Right lobe of liver (tissue), 6 donors: ENCODE results near the gene ZNF331. TPM values are rescaled to one million over a fixed set of nuclear protein-coding genes. Genes with fewer than 3 reads are reported as not detected.
A peak's percentile ranks its signal among the peaks of the same experiment; 100 is the strongest.

Experiments
- ATAC-seq, 4 donors: fragments of 200-7000 bp; cut with Tn5 transposase; one replicate each; pipeline ENCODE4 v1.9.1; 2020; ENCODE audit warnings: mild to moderate bottlenecking in 4 of 4, moderate library complexity in 4 of 4
- DNase-seq, 3 donors: peaks; one replicate each; pipeline ENCODE4 v3.0.0-alpha.2; 2020
- H3K27ac ChIP-seq, 3 donors: fragments of 200-600 bp; one replicate each; pipeline ENCODE4 v1.8.0; 2022
- H3K27me3 ChIP-seq, 2 donors: fragments of 200-600 bp; one replicate each; pipeline ENCODE4 v1.8.0; 2022
- H3K36me3 ChIP-seq, 4 donors: fragments of 200-600 bp; sonication (generic) in 1 of 4; one replicate each; pipeline versions ENCODE4 v1.5.1 to v1.8.0; 2017 to 2022; ENCODE audit warnings: control low read depth in 1 of 4
- H3K4me1 ChIP-seq, 4 donors: fragments of 200-600 bp; sonication (generic) in 1 of 4; one replicate each; pipeline versions ENCODE4 v1.5.1 to v1.8.0; 2017 to 2022; ENCODE audit warnings: control low read depth in 1 of 4
- H3K4me3 ChIP-seq, 3 donors: fragments of 200-600 bp; one replicate each; pipeline ENCODE4 v1.8.0; 2022
- H3K9me3 ChIP-seq, 4 donors: fragments of 200-600 bp; sonication (generic) in 1 of 4; one replicate each; pipeline versions ENCODE4 v1.5.1 to v1.8.0; 2017 to 2022; ENCODE audit warnings: control low read depth in 1 of 4
- POLR2A ChIP-seq: fragments of 450-650 bp; IDR thresholded peaks from one replicate; pipeline ENCODE4 v1.6.1; 2017; ENCODE audit warnings: antibody characterized with exemption, mild to moderate bottlenecking
- WGBS: methylation state at CpG from one replicate; pipeline ENCODE4 v1.1.6; 2018; ENCODE audit warnings: low coverage, low lambda C conversion rate; ENCODE audit not compliant: insufficient coverage; ENCODE audit errors: missing lambda C conversion rate; 5-methylcytosine and 5-hydroxymethylcytosine counted together
- intact Hi-C, 2 donors: fragments of 100-400 bp; cut with DNase I; formaldehyde crosslinking; loops; one replicate each; pipeline versions ENCODE4 v1.11.2 to v1.14.1; 2022
- total RNA-seq, 6 experiments: library from RNA; depleted of rRNA in 2 of 6; stranded (reverse); fragments of >200 nt in 2 of 6; fragmentation: NEBNext Ultra II Directional in 3 of 6; extraction: Animal tissue kit (Norgen Biotek cat#: 25700) in 3 of 6; gene quantifications; one replicate each; pipeline versions ENCODE4 v1.1.0 to v1.2.4, GENCODE V29; 2016 to 2023
- TF ChIP-seq, protein P1 (sequence below), 4 donors: fragments of 200-600 bp in 3 of 4; fragments of 450-650 bp in 1 of 4; IDR thresholded peaks; one replicate each; pipeline versions ENCODE4 v1.5.1 to v1.8.0; 2016 to 2022; ENCODE audit warnings: antibody characterized with exemption in 4 of 4, mild to moderate bottlenecking in 2 of 4
- donor health status: DM: no; HTN: yes; CAD: no.
- donor health status: DM: no; HTN: no; CAD: no.
- donor health status: DM: no; HTN: no; CAD: no.
- donor health status: DM: no; HTN: yes; CAD: no.
- donor health status: DM: no; HTN: yes; CAD: no.

The ZNF331 gene
- total RNA-seq, 6 experiments from 2014 or later: 2.0 to 5.8 (median 3.5) TPM

DNA sequence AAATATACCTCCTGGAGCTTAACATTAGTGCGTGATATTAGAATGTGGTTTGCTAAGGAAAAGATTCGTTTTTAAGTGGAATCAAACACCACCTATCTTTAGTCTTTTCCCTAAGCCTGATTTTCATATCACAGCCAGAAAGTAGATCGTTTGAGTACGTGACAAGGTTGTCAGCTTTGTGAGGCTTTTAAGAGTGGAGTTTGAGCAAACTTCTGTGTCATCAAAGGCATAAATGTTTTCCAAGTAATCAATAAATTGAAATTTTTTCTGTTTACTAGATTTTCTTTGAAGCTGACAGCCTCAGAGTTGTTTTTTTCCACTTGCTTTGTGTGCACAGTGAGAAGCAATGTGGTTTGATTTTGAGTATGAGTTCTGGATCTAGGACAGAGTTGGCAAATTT, 6.5 kb upstream of the ZNF331 start:
- Histone ChIP-seq H3K27me3 (no peaks in the 10 kb centered on the region), H3K4me3 (no peak overlapping the region), H3K9me3 (no peaks in the 10 kb centered on the region), H3K27ac (no peak overlapping the region), H3K36me3 (no peaks in the 10 kb centered on the region), H3K4me1 (no peaks in the 10 kb centered on the region)
- TF ChIP-seq, protein P1, sequence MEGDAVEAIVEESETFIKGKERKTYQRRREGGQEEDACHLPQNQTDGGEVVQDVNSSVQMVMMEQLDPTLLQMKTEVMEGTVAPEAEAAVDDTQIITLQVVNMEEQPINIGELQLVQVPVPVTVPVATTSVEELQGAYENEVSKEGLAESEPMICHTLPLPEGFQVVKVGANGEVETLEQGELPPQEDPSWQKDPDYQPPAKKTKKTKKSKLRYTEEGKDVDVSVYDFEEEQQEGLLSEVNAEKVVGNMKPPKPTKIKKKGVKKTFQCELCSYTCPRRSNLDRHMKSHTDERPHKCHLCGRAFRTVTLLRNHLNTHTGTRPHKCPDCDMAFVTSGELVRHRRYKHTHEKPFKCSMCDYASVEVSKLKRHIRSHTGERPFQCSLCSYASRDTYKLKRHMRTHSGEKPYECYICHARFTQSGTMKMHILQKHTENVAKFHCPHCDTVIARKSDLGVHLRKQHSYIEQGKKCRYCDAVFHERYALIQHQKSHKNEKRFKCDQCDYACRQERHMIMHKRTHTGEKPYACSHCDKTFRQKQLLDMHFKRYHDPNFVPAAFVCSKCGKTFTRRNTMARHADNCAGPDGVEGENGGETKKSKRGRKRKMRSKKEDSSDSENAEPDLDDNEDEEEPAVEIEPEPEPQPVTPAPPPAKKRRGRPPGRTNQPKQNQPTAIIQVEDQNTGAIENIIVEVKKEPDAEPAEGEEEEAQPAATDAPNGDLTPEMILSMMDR (IDR thresholded peaks at IDR 0.05): no peak
- TF ChIP-seq POLR2A: no peak
- intact Hi-C loops: no loop called here
- whole genome bisulfite sequencing: 34% methylated on average over 4 of the region's 4 CpGs
- DNase-seq: no peak
- ATAC-seq: no peak

DNA sequence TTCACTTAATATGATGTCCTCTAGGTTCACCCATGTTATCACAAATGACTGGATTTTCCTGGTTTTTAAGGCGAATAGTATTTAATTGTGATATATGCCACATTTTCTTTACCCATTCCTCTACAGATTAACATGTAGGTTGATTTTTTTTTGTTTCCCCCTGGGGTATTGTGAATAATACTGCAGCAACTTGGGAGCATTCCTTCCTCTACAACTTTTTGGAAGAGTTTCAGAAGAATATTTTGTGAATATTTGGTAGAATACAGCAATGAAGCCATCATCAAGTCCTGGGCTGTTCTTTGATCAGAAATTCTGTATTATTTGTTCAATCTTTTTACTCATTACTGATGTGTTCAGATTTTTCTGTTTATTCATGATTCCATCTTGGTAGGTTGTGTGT, 5.6 kb upstream of the ZNF331 start:
- DNase-seq: no peak
- H3K36me3 ChIP-seq: no peaks in the 10 kb centered on the region
- H3K4me3 ChIP-seq: no peak overlapping the region
- no peaks in the 10 kb centered on the region for H3K9me3 ChIP-seq
- no peaks in the 10 kb centered on the region for H3K4me1 ChIP-seq
- intact Hi-C loops: no loop called here
- H3K27me3 ChIP-seq: no peaks in the 10 kb centered on the region
- 70% methylated on average over 1 of the region's 1 CpG for WGBS
- TF ChIP-seq, protein P1 (IDR thresholded peaks at IDR 0.05): no peak
- no peak for TF ChIP-seq POLR2A
- H3K27ac ChIP-seq: no peak overlapping the region
- ATAC-seq: no peak

DNA sequence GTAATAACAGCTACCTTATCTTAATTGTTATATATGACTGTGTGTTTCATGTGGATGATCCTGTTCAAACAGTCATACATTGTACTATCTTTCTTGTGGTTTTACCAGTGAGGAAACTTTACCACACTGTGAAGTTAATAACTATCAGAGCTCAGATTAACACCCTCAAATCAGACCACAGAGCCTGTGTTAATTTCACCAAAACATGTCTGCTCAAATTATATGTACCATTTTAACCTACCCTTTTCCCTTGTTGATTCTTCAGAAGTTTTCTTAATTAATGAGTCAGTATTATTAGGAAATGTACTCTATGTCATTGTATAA, 1.8 kb upstream of the ZNF331 start:
- H3K9me3 ChIP-seq: no peaks in the 10 kb centered on the region
- intact Hi-C loops: no loop called here
- no peaks in the 10 kb centered on the region for H3K27me3 ChIP-seq

DNA sequence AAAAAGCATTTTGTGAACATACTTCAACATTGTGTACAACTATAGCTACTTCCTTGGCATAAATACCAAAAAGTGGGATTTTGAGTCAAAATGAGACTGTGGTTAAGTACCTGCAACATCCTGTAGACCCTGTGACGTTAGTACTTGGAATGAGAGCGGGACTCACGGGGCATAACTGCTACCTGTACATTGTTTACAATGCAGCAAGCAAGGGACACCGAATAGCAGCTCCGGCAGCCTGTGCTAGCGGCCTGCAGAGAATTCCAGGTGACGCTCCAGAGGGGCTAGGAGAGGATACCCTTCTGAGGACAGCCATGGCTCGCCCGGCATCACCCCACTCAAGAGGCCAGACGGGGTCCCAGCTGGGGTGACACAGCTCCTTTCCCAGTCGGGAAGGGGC, 824 bp upstream of the ZNF331 start:
- H3K27ac ChIP-seq: peak overlapping the region; percentile 6 to 67 (median 59)
- no peaks in the 10 kb centered on the region for H3K9me3 ChIP-seq
- ATAC-seq: peak in 2 of 4 donors; percentile 13 to 28
- H3K4me1 ChIP-seq: no peaks in the 10 kb centered on the region
- 41% methylated on average over 6 of the region's 11 CpGs for WGBS
- H3K36me3 ChIP-seq: no peaks in the 10 kb centered on the region
- DNase-seq: no peak
- intact Hi-C loops: no loop called here
- H3K27me3 ChIP-seq: no peaks in the 10 kb centered on the region
- H3K4me3 ChIP-seq: peak overlapping the region; percentile 51 to 65 (median 60)
- TF ChIP-seq, protein P1 (IDR thresholded peaks at IDR 0.05): no peak
- no peak for TF ChIP-seq POLR2A

More for the DNA sequence above, 1.8 kb upstream of the ZNF331 start:
- TF ChIP-seq, protein P1 (IDR thresholded peaks at IDR 0.05): no peak
- TF ChIP-seq POLR2A: no peak
- ATAC-seq: no peak
- DNase-seq: no peak
- Histone ChIP-seq H3K4me1 (no peaks in the 10 kb centered on the region), H3K27ac (no peak overlapping the region), H3K4me3 (no peak overlapping the region), H3K36me3 (no peaks in the 10 kb centered on the region)
